Measurements from ENCODE around the gene ABCC1.
"Not testable (repeated sequence)": the region's sequence is repeated elsewhere in the genome, so short reads cannot be mapped to it uniquely, and the experiment has no call there.

Gene ABCC1

GRCh38 chr16:15911198-15911597 lies 38.2 kb upstream of the ABCC1 start:
- DNase-seq (ENCODE audit: extremely low spot score), result no peak
- ChIA-PET CTCF (no interaction called here), POLR2A (no interaction called here)
- no peak for TF ChIP-seq CTCF (IDR thresholded peaks at IDR 0.05; ENCODE audit: control extremely low read depth, extremely low read depth, low read depth, missing control alignments)

GRCh38 chr16:15913046-15913698 lies 36.2 kb upstream of the ABCC1 start:
- POLR2A ChIA-PET, result no interaction called here
- CTCF ChIA-PET, result no interaction called here
- DNase-seq (ENCODE audit: extremely low spot score), result no peak
- TF ChIP-seq CTCF (IDR thresholded peaks at IDR 0.05; ENCODE audit: control extremely low read depth, extremely low read depth, low read depth, missing control alignments), result no peak

GRCh38 chr16:15915555-15916081 lies 33.8 kb upstream of the ABCC1 start:
- DNase-seq (ENCODE audit: extremely low spot score), result no peak
- CTCF ChIA-PET, result no interaction called here
- TF ChIP-seq CTCF (IDR thresholded peaks at IDR 0.05; ENCODE audit: control extremely low read depth, extremely low read depth, low read depth, missing control alignments), result no peak
- POLR2A ChIA-PET, result no interaction called here

- CTCF ChIA-PET, result no interaction called here
- TF ChIP-seq CTCF (IDR thresholded peaks at IDR 0.05; ENCODE audit: control extremely low read depth, extremely low read depth, low read depth, missing control alignments), result no peak
- no peak for DNase-seq (ENCODE audit: extremely low spot score)
- POLR2A ChIA-PET, result no interaction called here
These were observed 33.1 kb upstream of the ABCC1 start for GRCh38 chr16:15916323-15916722.

GRCh38 chr16:15918314-15918713 lies 31.1 kb upstream of the ABCC1 start:
- CTCF ChIA-PET; POLR2A ChIA-PET; DNase-seq (ENCODE audit: extremely low spot score): not testable (repeated sequence)

GRCh38 chr16:15919331-15919730 lies 30.1 kb upstream of the ABCC1 start:
- TF ChIP-seq CTCF (IDR thresholded peaks at IDR 0.05; ENCODE audit: control extremely low read depth, extremely low read depth, low read depth, missing control alignments), result no peak
- DNase-seq (ENCODE audit: extremely low spot score), result no peak
- POLR2A ChIA-PET, result no interaction called here
- CTCF ChIA-PET, result no interaction called here

GRCh38 chr16:15924996-15925395 lies 24.4 kb upstream of the ABCC1 start:
- POLR2A ChIA-PET, result no interaction called here
- TF ChIP-seq CTCF (IDR thresholded peaks at IDR 0.05; ENCODE audit: control extremely low read depth, extremely low read depth, low read depth, missing control alignments), result no peak
- DNase-seq (ENCODE audit: extremely low spot score), result no peak
- CTCF ChIA-PET, result interaction anchor here (1.1 kb wide), 1 partner anchor 18 kb away, joined by 3 read pairs; no protein-coding TSS in a partner anchor

Data from GM10248 (cell line).